A673 (cell line): Measurements from ENCODE around the gene NAGLU.

Source experiments
- CTCF ChIP-seq: fragments of 300-800, 200-600 bp; sonication (generic); conservative IDR thresholded peaks from 2 replicates; pipeline ENCODE4 v1.5.1; 2017; ENCODE audit warnings: low read depth, mild to moderate bottlenecking, antibody characterized with exemption, low read length, moderate library complexity, mixed read lengths
- EZH2 ChIP-seq: fragments of 200-600 bp; sonication (generic); IDR thresholded peaks from 2 replicates; pipeline ENCODE4 v1.6.1; 2017; ENCODE audit warnings: borderline replicate concordance, low read depth, mild to moderate bottlenecking, mixed read lengths, antibody characterized with exemption, low read length; ENCODE audit not compliant: poor library complexity, severe bottlenecking

- no peak for TF ChIP-seq CTCF
- TF ChIP-seq EZH2: no peak
Measured at GRCh38 chr17:42584880-42585279, 48.8 kb downstream of the NAGLU start.
